Measurements from ENCODE around the gene GCN1.
A peak's percentile ranks its signal among the peaks of the same experiment; 100 is the strongest.

Gene GCN1

DNA sequence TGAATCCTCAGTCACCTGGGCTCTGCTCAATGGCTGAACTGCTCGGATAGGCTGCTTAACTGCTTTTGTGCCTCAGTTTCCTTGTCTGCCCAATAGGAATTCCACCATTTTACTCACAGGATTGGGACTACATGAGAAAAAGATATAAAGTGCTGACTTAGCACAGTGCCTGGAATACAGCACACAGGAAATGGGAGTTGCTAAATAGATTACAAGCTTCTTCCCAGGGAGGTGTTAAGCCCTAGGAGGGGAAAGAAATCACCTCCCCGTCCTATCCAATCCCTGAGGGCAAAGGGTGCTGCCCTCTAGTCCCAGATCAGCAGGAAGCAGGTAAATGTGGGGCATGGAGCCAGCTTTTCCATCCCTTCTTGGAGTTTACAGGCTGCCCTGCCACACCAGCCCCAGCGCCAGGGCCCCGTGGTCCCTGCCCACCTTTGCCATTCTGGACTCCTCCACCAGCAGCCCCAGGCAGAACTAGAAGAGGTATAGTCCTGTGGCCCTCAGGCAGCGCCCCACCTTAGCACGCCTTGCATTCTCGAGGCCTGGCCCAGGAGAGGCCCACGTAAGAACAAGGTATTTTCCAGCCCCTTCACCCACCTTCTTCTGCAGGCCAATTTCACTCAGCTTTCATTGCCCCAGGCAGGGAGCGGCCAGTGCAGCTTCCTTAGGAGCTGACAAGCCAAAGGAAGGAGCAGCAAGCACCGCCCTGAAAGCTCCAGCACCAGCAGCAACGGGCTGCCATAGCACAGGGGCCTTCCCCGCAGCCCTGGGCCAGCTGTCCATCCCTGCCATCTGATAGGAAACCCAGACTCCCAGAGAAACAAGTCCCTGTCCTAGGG, 35.2 kb upstream of the GCN1 start:
- Histone ChIP-seq H3K27ac (ENCODE audit: low read length) (no peak overlapping the region), H3K4me3 (ENCODE audit: low read length) (no peak overlapping the region), H3K4me1 (ENCODE audit: low read length) (peaks cover 18% of the 10 kb centered on the region), H3K4me2 (ENCODE audit: low read length) (no peak overlapping the region), H3K9ac (ENCODE audit: low read length) (no peak overlapping the region), H3K36me3 (replicated peaks; ENCODE audit: low read depth, low read length) (no peaks in the 10 kb centered on the region), H2AFZ (ENCODE audit: low read depth, low read length) (no peak overlapping the region), H4K20me1 (ENCODE audit: insufficient read depth, low read length) (no peaks in the 10 kb centered on the region), H3K9me3 (ENCODE audit: insufficient read depth, low read length) (no peaks in the 10 kb centered on the region), H3K27me3 (ENCODE audit: low read depth, low read length) (no peaks in the 10 kb centered on the region), H3K79me2 (ENCODE audit: low read length) (no peaks in the 10 kb centered on the region)
- TF ChIP-seq, protein P1, sequence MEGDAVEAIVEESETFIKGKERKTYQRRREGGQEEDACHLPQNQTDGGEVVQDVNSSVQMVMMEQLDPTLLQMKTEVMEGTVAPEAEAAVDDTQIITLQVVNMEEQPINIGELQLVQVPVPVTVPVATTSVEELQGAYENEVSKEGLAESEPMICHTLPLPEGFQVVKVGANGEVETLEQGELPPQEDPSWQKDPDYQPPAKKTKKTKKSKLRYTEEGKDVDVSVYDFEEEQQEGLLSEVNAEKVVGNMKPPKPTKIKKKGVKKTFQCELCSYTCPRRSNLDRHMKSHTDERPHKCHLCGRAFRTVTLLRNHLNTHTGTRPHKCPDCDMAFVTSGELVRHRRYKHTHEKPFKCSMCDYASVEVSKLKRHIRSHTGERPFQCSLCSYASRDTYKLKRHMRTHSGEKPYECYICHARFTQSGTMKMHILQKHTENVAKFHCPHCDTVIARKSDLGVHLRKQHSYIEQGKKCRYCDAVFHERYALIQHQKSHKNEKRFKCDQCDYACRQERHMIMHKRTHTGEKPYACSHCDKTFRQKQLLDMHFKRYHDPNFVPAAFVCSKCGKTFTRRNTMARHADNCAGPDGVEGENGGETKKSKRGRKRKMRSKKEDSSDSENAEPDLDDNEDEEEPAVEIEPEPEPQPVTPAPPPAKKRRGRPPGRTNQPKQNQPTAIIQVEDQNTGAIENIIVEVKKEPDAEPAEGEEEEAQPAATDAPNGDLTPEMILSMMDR (IDR thresholded peaks at IDR 0.05; ENCODE audit: low read depth, low read length), result no peak
- no peak for TF ChIP-seq EZH2phosphoT487 (IDR thresholded peaks at IDR 0.05; ENCODE audit: low read depth)

DNA sequence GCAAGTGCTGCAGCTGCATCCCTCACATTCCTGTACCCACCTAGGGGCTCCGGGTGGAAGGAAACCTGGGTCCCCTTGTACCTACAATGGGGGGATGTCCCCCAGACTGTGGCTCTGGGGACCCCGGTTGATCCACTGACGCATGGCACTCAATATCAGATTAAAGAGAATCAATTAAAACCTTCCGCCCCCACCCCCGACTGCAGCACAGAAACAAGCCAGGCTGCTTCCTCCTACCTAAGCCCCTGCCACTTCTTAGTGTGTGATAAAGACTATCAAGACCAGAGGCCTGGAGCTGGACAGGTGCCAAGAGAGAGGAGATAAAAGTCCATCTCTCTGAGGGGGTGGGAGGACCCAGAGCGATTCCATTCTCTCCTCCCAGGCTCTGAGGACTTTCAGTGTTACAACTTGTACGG, 34.6 kb upstream of the GCN1 start:
- Histone ChIP-seq H4K20me1 (ENCODE audit: insufficient read depth, low read length) (no peaks in the 10 kb centered on the region), H3K9me3 (ENCODE audit: insufficient read depth, low read length) (no peaks in the 10 kb centered on the region), H3K4me3 (ENCODE audit: low read length) (peak overlapping the region; percentile 50; the same call in 1 of the 2 replicates), H3K27me3 (ENCODE audit: low read depth, low read length) (no peaks in the 10 kb centered on the region), H3K4me1 (ENCODE audit: low read length) (peaks cover 18% of the 10 kb centered on the region), H3K79me2 (ENCODE audit: low read length) (no peaks in the 10 kb centered on the region), H3K36me3 (replicated peaks; ENCODE audit: low read depth, low read length) (no peaks in the 10 kb centered on the region), H3K4me2 (ENCODE audit: low read length) (peak overlapping the region; percentile 77), H2AFZ (ENCODE audit: low read depth, low read length) (no peak overlapping the region), H3K9ac (ENCODE audit: low read length) (no peak overlapping the region), H3K27ac (ENCODE audit: low read length) (no peak overlapping the region)
- TF ChIP-seq EZH2phosphoT487 (IDR thresholded peaks at IDR 0.05; ENCODE audit: low read depth), result no peak
- TF ChIP-seq, protein P1 (IDR thresholded peaks at IDR 0.05; ENCODE audit: low read depth, low read length), result no peak

DNA sequence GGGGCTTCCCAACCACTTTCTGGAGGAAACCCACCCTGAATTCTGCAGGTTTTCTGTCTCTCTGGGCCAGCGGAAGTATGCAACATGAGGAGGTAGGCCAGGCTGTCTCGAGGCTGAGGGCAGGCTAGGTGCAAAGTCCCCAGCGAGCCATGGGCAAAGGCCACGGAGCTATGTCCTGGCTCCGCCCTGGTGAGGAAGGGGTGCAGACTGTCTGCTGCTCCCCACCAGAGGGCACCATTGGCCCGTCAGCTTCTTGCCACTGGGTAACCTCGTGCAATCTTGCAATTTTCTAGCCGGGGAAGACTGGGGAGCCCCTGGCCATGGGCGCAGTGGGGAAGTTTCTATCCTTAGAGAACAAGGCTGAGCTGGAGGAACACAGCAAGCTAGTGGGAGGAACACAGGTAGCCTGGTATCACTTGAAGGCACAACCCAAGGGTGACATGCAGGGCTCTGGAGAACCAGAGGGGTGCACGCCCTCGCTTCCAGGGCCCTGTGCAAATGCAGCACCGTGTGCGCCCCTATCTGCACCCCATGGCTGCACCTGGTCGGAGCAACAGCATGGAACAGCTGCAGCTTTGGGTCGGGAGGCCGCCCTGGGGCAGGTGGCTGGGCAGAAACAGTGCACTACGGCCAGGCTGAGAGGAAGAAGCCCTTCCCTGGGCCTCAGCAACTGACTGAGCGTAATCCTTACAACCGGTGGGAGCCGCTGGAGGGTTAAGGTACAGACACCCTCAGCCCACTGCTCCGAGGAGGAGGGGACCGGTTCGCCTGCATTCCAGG, 34.0 kb upstream of the GCN1 start:
- Histone ChIP-seq H2AFZ (ENCODE audit: low read depth, low read length) (peak overlapping the region; percentile 86), H3K4me3 (ENCODE audit: low read length) (peak overlapping the region; percentile 50), H3K79me2 (ENCODE audit: low read length) (no peaks in the 10 kb centered on the region), H3K36me3 (replicated peaks; ENCODE audit: low read depth, low read length) (no peaks in the 10 kb centered on the region), H3K4me2 (ENCODE audit: low read length) (peak overlapping the region; percentile 77), H3K27ac (ENCODE audit: low read length) (no peak overlapping the region), H4K20me1 (ENCODE audit: insufficient read depth, low read length) (no peaks in the 10 kb centered on the region), H3K9me3 (ENCODE audit: insufficient read depth, low read length) (no peaks in the 10 kb centered on the region), H3K9ac (ENCODE audit: low read length) (no peak overlapping the region), H3K27me3 (ENCODE audit: low read depth, low read length) (no peaks in the 10 kb centered on the region), H3K4me1 (ENCODE audit: low read length) (peaks cover 18% of the 10 kb centered on the region)
- TF ChIP-seq, protein P1 (IDR thresholded peaks at IDR 0.05; ENCODE audit: low read depth, low read length), result peak; percentile 92
- TF ChIP-seq EZH2phosphoT487 (IDR thresholded peaks at IDR 0.05; ENCODE audit: low read depth), result no peak

DNA sequence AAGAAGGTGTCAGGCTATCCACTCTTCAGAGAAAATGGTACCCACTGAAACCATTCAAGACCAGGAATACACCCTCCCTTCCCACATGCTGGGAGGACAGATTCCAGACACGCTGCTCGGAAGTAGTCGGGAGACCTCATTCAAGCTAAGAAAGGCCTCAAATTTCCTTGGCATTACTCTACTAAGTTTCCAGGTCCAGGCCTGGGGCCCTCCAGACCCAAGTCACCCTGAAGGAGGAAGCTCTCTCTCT, 33.5 kb upstream of the GCN1 start:
- Histone ChIP-seq H3K9ac (ENCODE audit: low read length) (no peak overlapping the region), H4K20me1 (ENCODE audit: insufficient read depth, low read length) (no peaks in the 10 kb centered on the region), H3K4me2 (ENCODE audit: low read length) (peak overlapping the region; percentile 77), H3K36me3 (replicated peaks; ENCODE audit: low read depth, low read length) (no peaks in the 10 kb centered on the region), H3K27ac (ENCODE audit: low read length) (no peak overlapping the region), H3K27me3 (ENCODE audit: low read depth, low read length) (no peaks in the 10 kb centered on the region), H3K9me3 (ENCODE audit: insufficient read depth, low read length) (no peaks in the 10 kb centered on the region), H3K79me2 (ENCODE audit: low read length) (no peaks in the 10 kb centered on the region), H3K4me1 (ENCODE audit: low read length) (peaks cover 17% of the 10 kb centered on the region), H2AFZ (ENCODE audit: low read depth, low read length) (0 out of 2 replicates have a peak overlapping the region, but pooled peaks have one; percentile 35), H3K4me3 (ENCODE audit: low read length) (peak overlapping the region; percentile 38; the same call in 1 of the 2 replicates)
- TF ChIP-seq EZH2phosphoT487 (IDR thresholded peaks at IDR 0.05; ENCODE audit: low read depth), result no peak
- TF ChIP-seq, protein P1 (IDR thresholded peaks at IDR 0.05; ENCODE audit: low read depth, low read length), result no peak

All from OCI-LY3 (cell line).